H1 (cell line): ENCODE data around the gene PLA2G4A. TPM values are rescaled to one million over a fixed set of nuclear protein-coding genes. Genes with fewer than 3 reads are reported as not detected.

ENCODE experiments used
- CTCF ChIA-PET: fragments of 300-600 bp; sonication (Branson Sonifier 250); formaldehyde crosslinking; loops from one replicate; lab custom pipeline; 2021; ENCODE audit not compliant: partially characterized antibody; lab: Charles Lee
- POLR2A ChIA-PET: fragments of 300-600 bp; sonication (Branson Sonifier 250); formaldehyde crosslinking; loops from one replicate; lab custom pipeline; 2021; ENCODE audit warnings: inconsistent platforms; ENCODE audit not compliant: partially characterized antibody; lab: Charles Lee
- DNase-seq, 2 experiments: peaks; one replicate each; pipeline versions ENCODE4 v3.0.0 to v3.0.0-alpha.2; 2010 to 2022; ENCODE audit warnings: low spot score in 2 of 2, low read depth in 1 of 2, mixed read lengths in 1 of 2
- FAIRE-seq: peaks from 2 replicates; lab custom pipeline; 2011; peaks lifted over from hg19 to GRCh38; lab: Jason Lieb, UNC
- H2AFZ ChIP-seq: 2 replicates; pipeline ENCODE4 v1.8.1; 2012; ENCODE audit warnings: low read length, inconsistent platforms
- H2AK5ac ChIP-seq: 2 replicates; pipeline ENCODE4 v1.6.1; 2013; ENCODE audit warnings: low read depth, low read length
- H2BK120ac ChIP-seq: replicated peaks from 2 replicates; pipeline ENCODE3; 2013; ENCODE audit warnings: low read depth, low read length, inconsistent platforms
- H2BK12ac ChIP-seq: 2 replicates; pipeline ENCODE4 v1.6.1; 2013; ENCODE audit warnings: low read depth, low read length
- H2BK15ac ChIP-seq: 2 replicates; pipeline ENCODE4 v1.6.1; 2013; ENCODE audit warnings: low read length
- H2BK20ac ChIP-seq: 2 replicates; pipeline ENCODE4 v1.6.1; 2013; ENCODE audit warnings: low read length
- H2BK5ac ChIP-seq: 2 replicates; pipeline ENCODE4 v1.6.1; 2013; ENCODE audit warnings: low read depth, low read length
- H3K14ac ChIP-seq: 2 replicates; pipeline ENCODE4 v1.6.1; 2013; ENCODE audit warnings: inconsistent platforms; ENCODE audit not compliant: insufficient read length
- H3K18ac ChIP-seq: 2 replicates; pipeline ENCODE4 v1.6.1; 2013; ENCODE audit warnings: low read length; ENCODE audit errors: extremely low read depth
- H3K23ac ChIP-seq: 2 replicates; pipeline ENCODE4 v1.6.1; 2013; ENCODE audit warnings: inconsistent platforms; ENCODE audit not compliant: insufficient read length
- H3K23me2 ChIP-seq: 2 replicates; pipeline ENCODE4 v1.6.1; 2013; ENCODE audit warnings: low read depth, low read length
- H3K27ac ChIP-seq: 2 replicates; pipeline ENCODE4 v1.6.1; 2011; ENCODE audit warnings: low read depth, low read length, inconsistent platforms
- H3K27me3 ChIP-seq, 4 experiments: replicated peaks in 1 of 4; 1 replicate in 1 of 4; 2 replicates in 3 of 4; pipeline versions ENCODE4 v1.6.1 to v1.8.1; 2011 to 2013; ENCODE audit warnings: low read length in 3 of 4, mild to moderate bottlenecking in 3 of 4, inconsistent platforms in 2 of 4, mixed read lengths in 2 of 4, moderate library complexity in 1 of 4; ENCODE audit not compliant: control insufficient read depth in 3 of 4, insufficient read depth in 3 of 4; ENCODE audit errors: extremely low read depth in 1 of 4
- H3K36me3 ChIP-seq, 4 experiments: 2 replicates each; pipeline versions ENCODE4 v1.6.1 to v1.8.1; 2011 to 2013; ENCODE audit warnings: mild to moderate bottlenecking in 4 of 4, low read length in 3 of 4, moderate library complexity in 2 of 4, control low read depth in 1 of 4, inconsistent platforms in 1 of 4; ENCODE audit not compliant: insufficient read depth in 4 of 4, control insufficient read depth in 2 of 4
- H3K4ac ChIP-seq: replicated peaks from 2 replicates; pipeline ENCODE3; 2013; ENCODE audit warnings: low read length, low read depth, mixed read lengths, inconsistent platforms; ENCODE audit not compliant: insufficient read length
- H3K4me1 ChIP-seq, 4 experiments: replicated peaks in 1 of 4; 1 replicate in 1 of 4; 2 replicates in 3 of 4; pipeline versions ENCODE4 v1.6.1 to v1.8.1; 2011 to 2013; ENCODE audit warnings: low read length in 3 of 4, inconsistent platforms in 2 of 4, mixed read lengths in 1 of 4; ENCODE audit not compliant: insufficient read depth in 4 of 4, control insufficient read depth in 3 of 4
- H3K4me2 ChIP-seq, 2 experiments: 2 replicates each; pipeline versions ENCODE4 v1.6.1 to v1.8.1; 2011 to 2013; ENCODE audit warnings: low read depth in 2 of 2, low read length in 2 of 2, control low read depth in 1 of 2, inconsistent platforms in 1 of 2, mild to moderate bottlenecking in 1 of 2; ENCODE audit not compliant: insufficient read depth in 1 of 2
- H3K4me3 ChIP-seq, 4 experiments: fragments of 200-600, 300-600 bp in 1 of 4; sonication (generic), shearing (Covaris generic), sonication (Bioruptor Twin) in 1 of 4; 2 replicates each; pipeline versions ENCODE4 v1.5.1 to v1.8.1; 2011 to 2016; ENCODE audit warnings: low read length in 4 of 4, low read depth in 3 of 4, control low read depth in 2 of 4, inconsistent platforms in 2 of 4, mild to moderate bottlenecking in 2 of 4, mixed read lengths in 1 of 4, moderate library complexity in 1 of 4; ENCODE audit not compliant: insufficient read depth in 2 of 4; ENCODE audit errors: extremely low read depth in 1 of 4
- H3K56ac ChIP-seq: replicated peaks from 2 replicates; pipeline ENCODE3; 2013; ENCODE audit warnings: low read depth, mild to moderate bottlenecking, mixed read lengths, low read length, inconsistent platforms; ENCODE audit not compliant: insufficient read length
- H3K79me1 ChIP-seq: 2 replicates; pipeline ENCODE4 v1.6.1; 2013; ENCODE audit warnings: low read depth, low read length, control low read depth
- H3K79me2 ChIP-seq, 2 experiments: 2 replicates each; pipeline versions ENCODE4 v1.6.1 to v1.8.1; 2012 to 2013; ENCODE audit warnings: low read length in 2 of 2, mild to moderate bottlenecking in 2 of 2, inconsistent platforms in 1 of 2; ENCODE audit not compliant: insufficient read depth in 2 of 2, control insufficient read depth in 1 of 2
- H3K9ac ChIP-seq, 4 experiments: replicated peaks in 1 of 4; 1 replicate in 1 of 4; 2 replicates in 3 of 4; pipeline versions ENCODE4 v1.6.1 to v1.8.1; 2011 to 2013; ENCODE audit warnings: low read depth in 3 of 4, low read length in 3 of 4, control low read depth in 2 of 4, mild to moderate bottlenecking in 2 of 4, moderate library complexity in 2 of 4, inconsistent platforms in 1 of 4; ENCODE audit errors: extremely low read depth in 1 of 4
- H3K9me3 ChIP-seq, 2 experiments: 2 replicates each; pipeline versions ENCODE4 v1.6.1 to v1.8.1; 2012 to 2013; ENCODE audit warnings: mild to moderate bottlenecking in 2 of 2, moderate library complexity in 2 of 2, control low read depth in 1 of 2, inconsistent platforms in 1 of 2, low read depth in 1 of 2, low read length in 1 of 2, mixed read lengths in 1 of 2; ENCODE audit not compliant: insufficient read depth in 2 of 2
- H4K20me1 ChIP-seq, 2 experiments: replicated peaks in 1 of 2; 2 replicates each; pipeline versions ENCODE3 to v1.8.1; 2011 to 2013; ENCODE audit warnings: inconsistent platforms in 2 of 2, low read length in 2 of 2, mild to moderate bottlenecking in 1 of 2; ENCODE audit not compliant: insufficient read depth in 2 of 2, control insufficient read depth in 1 of 2
- H4K5ac ChIP-seq: 2 replicates; pipeline ENCODE4 v1.6.1; 2013; ENCODE audit warnings: low read length, low read depth, mixed read lengths, inconsistent platforms; ENCODE audit not compliant: insufficient read length
- H4K8ac ChIP-seq: 2 replicates; pipeline ENCODE4 v1.8.0; 2013; ENCODE audit warnings: mild to moderate bottlenecking, moderate library complexity, low read length, inconsistent platforms; ENCODE audit not compliant: insufficient read depth; ENCODE audit errors: extremely low read depth
- H4K91ac ChIP-seq: replicated peaks from 2 replicates; pipeline ENCODE3; 2013; ENCODE audit warnings: low read length, mixed read lengths, inconsistent platforms; ENCODE audit not compliant: insufficient read length
- ATF2 ChIP-seq: IDR thresholded peaks from 2 replicates; pipeline ENCODE4 v1.6.1; 2012; ENCODE audit warnings: low read length, inconsistent platforms
- ATF3 ChIP-seq: IDR thresholded peaks from 2 replicates; pipeline ENCODE4 v1.6.1; 2011; ENCODE audit warnings: low read depth, mild to moderate bottlenecking, low read length; ENCODE audit not compliant: insufficient read depth
- CHD2 ChIP-seq: IDR thresholded peaks from 2 replicates; pipeline ENCODE4 v1.6.1; 2012; ENCODE audit warnings: low read length, improper control_type of control experiment
- EZH2 ChIP-seq: fragments of 200-600 bp; sonication (generic); IDR thresholded peaks from 2 replicates; pipeline ENCODE4 v1.7.1; 2012; ENCODE audit warnings: low read depth, mild to moderate bottlenecking, moderate library complexity, low read length, inconsistent platforms; ENCODE audit not compliant: severe bottlenecking
- HDAC2 ChIP-seq, 2 experiments: fragments of 300-600 bp in 1 of 2; sonication (generic) in 1 of 2; IDR thresholded peaks; 2 replicates each; pipeline ENCODE4 v1.6.1; 2011 to 2012; ENCODE audit warnings: low read depth in 2 of 2, low read length in 2 of 2, mild to moderate bottlenecking in 2 of 2, moderate library complexity in 2 of 2, borderline replicate concordance in 1 of 2, inconsistent platforms in 1 of 2
- JUND ChIP-seq: IDR thresholded peaks from 2 replicates; pipeline ENCODE4 v1.6.1; 2011; ENCODE audit warnings: mild to moderate bottlenecking, improper control_type of control experiment, low read length
- NANOG ChIP-seq: IDR thresholded peaks from 2 replicates; pipeline ENCODE4 v1.6.1; 2011; ENCODE audit warnings: low read length, low read depth, mild to moderate bottlenecking, inconsistent platforms; ENCODE audit not compliant: insufficient read depth, poor library complexity, severe bottlenecking
- NRF1 ChIP-seq: IDR thresholded peaks from 2 replicates; pipeline ENCODE4 v1.6.1; 2011; ENCODE audit warnings: mild to moderate bottlenecking, low read depth, low read length, improper control_type of control experiment
- POLR2A ChIP-seq, 2 experiments: IDR thresholded peaks; 1 replicate in 1 of 2; 2 replicates in 1 of 2; pipeline ENCODE4 v1.6.1; 2011; ENCODE audit warnings: low read depth in 2 of 2, low read length in 2 of 2, mild to moderate bottlenecking in 2 of 2; ENCODE audit errors: control extremely low read depth in 1 of 2
- POU5F1 ChIP-seq: IDR thresholded peaks from 2 replicates; pipeline ENCODE4 v1.6.1; 2011; ENCODE audit warnings: low read depth, mild to moderate bottlenecking, low read length, moderate library complexity
- RFX5 ChIP-seq: IDR thresholded peaks from 2 replicates; pipeline ENCODE4 v1.6.1; 2011; ENCODE audit warnings: low read depth, low read length, improper control_type of control experiment, borderline replicate concordance
- TAF7 ChIP-seq: optimal IDR thresholded peaks from 2 replicates; pipeline ENCODE3; 2011; ENCODE audit warnings: low read depth, mild to moderate bottlenecking, inconsistent platforms, low read length, moderate library complexity, borderline replicate concordance
- WGBS, 2 experiments: shearing (Covaris generic) in 1 of 2; methylation state at CpG; one replicate each; pipeline versions ENCODE4 v1.1.6 to v1.1.7; 2013 to 2015; ENCODE audit warnings: low lambda C conversion rate in 2 of 2, mixed read lengths in 2 of 2, inconsistent platforms in 1 of 2, low coverage in 1 of 2, missing lambda C conversion rate in 1 of 2; ENCODE audit not compliant: insufficient replicate concordance in 2 of 2, insufficient coverage in 1 of 2, insufficient read length in 1 of 2; ENCODE audit errors: extremely low coverage in 1 of 2, missing lambda C conversion rate in 1 of 2; 5-methylcytosine and 5-hydroxymethylcytosine counted together
- polyA plus RNA-seq, 7 experiments: library from polyadenylated mRNA; depleted of rRNA in 3 of 7; stranded (reverse) in 5 of 7; unstranded in 2 of 7; fragments of >200 nt in 5 of 7; fragments of 200-250 nt in 2 of 7; gene quantifications; 1 replicate in 5 of 7; 2 replicates in 1 of 7; 4 replicates in 1 of 7; pipeline versions ENCODE4 v1.2.1 to v1.2.3, GENCODE V29; 2011 to 2013; ENCODE audit warnings: missing spikeins in 2 of 7, mixed read lengths in 2 of 7
- total RNA-seq: library from RNA; stranded (reverse); fragmentation: NEBNext Ultra II Directional; extraction: Animal tissue kit (Norgen Biotek cat#: 25700); gene quantifications from 2 replicates; pipeline ENCODE4 v1.2.1, GENCODE V29; 2021

Gene PLA2G4A
- total and polyA plus RNA-seq, 2 of the 8 experiments (the other 6 are each of a cell fraction or from before 2014, with no cell fraction given), result 0.63 to 1.4 TPM

GRCh38 chr1:186819563-186819962 is 9.2 kb upstream of the PLA2G4A start:
- Histone ChIP-seq H2BK20ac (no peak overlapping the region), H4K8ac (no peak overlapping the region), H2BK12ac (no peak overlapping the region), H3K14ac (no peak overlapping the region), H3K18ac (no peak overlapping the region), H3K23ac (no peak overlapping the region), H3K23me2 (no peaks in the 10 kb centered on the region; the same call in 1 of the 2 replicates), H4K20me1 (no peaks in the 10 kb centered on the region), H2AK5ac (no peak overlapping the region), H3K27me3 (no peaks in the 10 kb centered on the region), H4K91ac (no peak overlapping the region), H3K56ac (no peak overlapping the region), H2AFZ (no peak overlapping the region), H3K4me2 (no peak overlapping the region), H3K79me1 (no peaks in the 10 kb centered on the region), H3K4me1 (no peaks in the 10 kb centered on the region), H3K27ac (no peak overlapping the region), H3K4me3 (no peak overlapping the region), H4K5ac (no peak overlapping the region), H2BK120ac (no peak overlapping the region), H2BK5ac (no peak overlapping the region), H3K79me2 (no peaks in the 10 kb centered on the region), H3K36me3 (no peaks in the 10 kb centered on the region), H3K4ac (no peak overlapping the region), H2BK15ac (no peak overlapping the region), H3K9ac (no peak overlapping the region), H3K9me3 (no peaks in the 10 kb centered on the region)
- WGBS, 2 experiments, result 90% methylated on average over 2 of the region's 2 CpGs; no CpG with 5 or more reads in 1 of the 2 experiments
- no peak for DNase-seq
- CTCF ChIA-PET, result interaction anchor here (1.5 kb wide), 1 partner anchor 14 kb away, joined by 4 read pairs; no protein-coding TSS in a partner anchor
- POLR2A ChIA-PET, result no interaction called here
- FAIRE-seq, result no peak
- TF ChIP-seq ATF3, result no peak
- no peak for TF ChIP-seq ATF2
- TF ChIP-seq EZH2, result no peak
- TF ChIP-seq TAF7, result no peak
- TF ChIP-seq HDAC2 (IDR thresholded peaks at IDR 0.05; ENCODE audit: borderline replicate concordance in 1 of 2, low read depth in 2 of 2, low read length in 2 of 2), result no peak
- TF ChIP-seq NRF1, result no peak
- no peak for TF ChIP-seq RFX5
- TF ChIP-seq POU5F1, result no peak
- no peak for TF ChIP-seq CHD2
- no peak for TF ChIP-seq JUND
- TF ChIP-seq NANOG, result no peak
- TF ChIP-seq POLR2A (IDR thresholded peaks at IDR 0.05; ENCODE audit: control extremely low read depth in 1 of 2, low read depth in 2 of 2, low read length in 2 of 2), result no peak
